Endothelial cell of umbilical vein (primary cell): ENCODE data around the gene WDR43. TPM values are rescaled to one million over a fixed set of nuclear protein-coding genes. Genes with fewer than 3 reads are reported as not detected.

Experiments
- BruUV-seq: library from RNA; stranded (reverse); fragments of 400-500 nt; replicated peaks from 2 replicates; lab custom pipeline; 2021; lab: Mats Ljungman, UMichigan
- CTCF ChIA-PET: fragments of 300-600, 350-600 bp; sonication (Branson Sonifier 250); formaldehyde crosslinking; loops from one replicate; lab custom pipeline; 2021; ENCODE audit warnings: antibody characterized with exemption, inconsistent platforms; lab: Charles Lee
- POLR2A ChIA-PET: fragments of 300-600, 350-600 bp; sonication (Branson Sonifier 250); formaldehyde crosslinking; loops from one replicate; lab custom pipeline; 2021; ENCODE audit warnings: antibody characterized with exemption, inconsistent platforms; lab: Charles Lee
- DNase-seq: peaks from one replicate; pipeline ENCODE4 v3.0.0-alpha.2; 2011; ENCODE audit warnings: low read depth, low spot score
- FAIRE-seq: peaks from 2 replicates; lab custom pipeline; 2011; peaks lifted over from hg19 to GRCh38; lab: Jason Lieb, UNC
- H2AFZ ChIP-seq: 2 replicates; pipeline ENCODE4 v1.6.0; 2012; ENCODE audit warnings: low read depth, low read length, control low read depth, inconsistent platforms
- H3K27ac ChIP-seq: 2 replicates; pipeline ENCODE4 v1.5.1; 2011; ENCODE audit warnings: low read depth, mild to moderate bottlenecking, control low read depth, low read length, moderate library complexity; ENCODE audit not compliant: insufficient read depth
- H3K27me3 ChIP-seq, 2 experiments: 2 replicates each; pipeline versions ENCODE4 v1.6.0 to v1.6.1; 2011; ENCODE audit warnings: low read length in 2 of 2, mixed read lengths in 1 of 2; ENCODE audit not compliant: control insufficient read depth in 2 of 2, insufficient read depth in 2 of 2
- H3K36me3 ChIP-seq, 2 experiments: 2 replicates in 1 of 2; 3 replicates in 1 of 2; pipeline ENCODE4 v1.5.1; 2011; ENCODE audit warnings: low read length in 2 of 2, mild to moderate bottlenecking in 1 of 2, moderate library complexity in 1 of 2; ENCODE audit not compliant: control insufficient read depth in 2 of 2, insufficient read depth in 2 of 2; ENCODE audit errors: extremely low read depth in 1 of 2
- H3K4me1 ChIP-seq: 3 replicates; pipeline ENCODE4 v1.5.1; 2011; ENCODE audit warnings: mild to moderate bottlenecking, low read length; ENCODE audit not compliant: control insufficient read depth, insufficient read depth; ENCODE audit errors: extremely low read depth
- H3K4me2 ChIP-seq: 2 replicates; pipeline ENCODE4 v1.6.1; 2011; ENCODE audit warnings: low read length, control low read depth, mixed read lengths; ENCODE audit not compliant: insufficient read depth
- H3K4me3 ChIP-seq, 3 experiments: fragments of 200-600 bp in 1 of 3; sonication (generic), shearing (Covaris generic) in 1 of 3; replicated peaks in 1 of 3; 2 replicates each; pipeline ENCODE4 v1.5.1; 2011 to 2016; ENCODE audit warnings: control low read depth in 3 of 3, low read length in 3 of 3, mild to moderate bottlenecking in 2 of 3, inconsistent platforms in 1 of 3, low read depth in 1 of 3, moderate library complexity in 1 of 3; ENCODE audit not compliant: insufficient read depth in 1 of 3
- H3K79me2 ChIP-seq: 2 replicates; pipeline ENCODE4 v1.6.0; 2012; ENCODE audit warnings: low read length, inconsistent platforms; ENCODE audit not compliant: control insufficient read depth, insufficient read depth
- H3K9ac ChIP-seq: replicated peaks from 2 replicates; pipeline ENCODE3; 2011; ENCODE audit warnings: low read length, control low read depth; ENCODE audit not compliant: insufficient read depth; ENCODE audit errors: extremely low read depth
- H3K9me1 ChIP-seq: replicated peaks from 3 replicates; pipeline ENCODE4 v1.6.0; 2011; ENCODE audit warnings: mild to moderate bottlenecking, low read length; ENCODE audit not compliant: control insufficient read depth, insufficient read depth; ENCODE audit errors: extremely low read depth
- H3K9me3 ChIP-seq: replicated peaks from 2 replicates; pipeline ENCODE4 v1.5.1; 2012; ENCODE audit warnings: low read length, inconsistent platforms; ENCODE audit not compliant: control insufficient read depth, insufficient read depth
- H4K20me1 ChIP-seq: replicated peaks from 2 replicates; pipeline ENCODE3; 2011; ENCODE audit warnings: mild to moderate bottlenecking, low read length; ENCODE audit not compliant: control insufficient read depth, insufficient read depth; ENCODE audit errors: extremely low read depth
- CTCF ChIP-seq, 2 donors: IDR thresholded peaks; 1 replicate in 1 of 2; 2 replicates in 1 of 2; pipeline ENCODE4 v1.5.1; 2011; ENCODE audit warnings: low read length in 2 of 2, mild to moderate bottlenecking in 2 of 2, moderate library complexity in 2 of 2, control low read depth in 1 of 2, inconsistent platforms in 1 of 2, low read depth in 1 of 2; ENCODE audit not compliant: insufficient read depth in 1 of 2; ENCODE audit errors: extremely low read depth in 1 of 2
- EZH2 ChIP-seq: IDR thresholded peaks from 2 replicates; pipeline ENCODE4 v1.6.1; 2012; ENCODE audit warnings: borderline replicate concordance, low read depth, mild to moderate bottlenecking, moderate library complexity, low read length, inconsistent platforms; ENCODE audit not compliant: severe bottlenecking
- FOS ChIP-seq: IDR thresholded peaks from 2 replicates; pipeline ENCODE4 v1.6.1; 2011; ENCODE audit warnings: mild to moderate bottlenecking, low read length, moderate library complexity, borderline replicate concordance; ENCODE audit not compliant: insufficient read depth
- GATA2 ChIP-seq: IDR thresholded peaks from 2 replicates; pipeline ENCODE4 v1.7.0; 2011; ENCODE audit warnings: low read depth, mild to moderate bottlenecking, moderate library complexity, mixed read lengths, low read length; ENCODE audit not compliant: insufficient read length, insufficient read depth
- JUN ChIP-seq: IDR thresholded peaks from 2 replicates; pipeline ENCODE4 v1.6.1; 2011; ENCODE audit warnings: borderline replicate concordance, low read depth; ENCODE audit not compliant: insufficient read length, insufficient read depth
- MAX ChIP-seq: IDR thresholded peaks from 2 replicates; pipeline ENCODE4 v1.6.1; 2011; ENCODE audit not compliant: insufficient read depth, insufficient read length
- MYC ChIP-seq: IDR thresholded peaks from one replicate; pipeline ENCODE4 v1.6.1; 2011; ENCODE audit warnings: mild to moderate bottlenecking, low read depth, low read length
- POLR2A ChIP-seq: IDR thresholded peaks from 2 replicates; pipeline ENCODE4 v1.6.1; 2012; ENCODE audit warnings: low read depth, mild to moderate bottlenecking, control low read depth, low read length
- POLR2AphosphoS5 ChIP-seq: IDR thresholded peaks from 2 replicates; pipeline ENCODE4 v1.6.1; 2012; ENCODE audit warnings: low read depth, mild to moderate bottlenecking, control low read depth, low read length, moderate library complexity; ENCODE audit not compliant: insufficient read depth
- dilution Hi-C: fragments of 300-500 bp; cut with MboI; formaldehyde crosslinking; loops from one replicate; pipeline ENCODE4 v1.15.0; 2019; ENCODE audit warnings: low sequenced_read_pairs; ENCODE audit not compliant: extremely low pct_ligation_motif_present
- intact Hi-C: fragments of 100-400 bp; cut with micrococcal nuclease; formaldehyde crosslinking; loops from one replicate; pipeline ENCODE4 v1.10.0; 2022
- polyA plus RNA-seq, 4 experiments: library from polyadenylated mRNA; depleted of rRNA in 3 of 4; stranded (reverse) in 3 of 4; unstranded in 1 of 4; fragments of >200 nt; gene quantifications; 2 replicates each; pipeline versions ENCODE4 v1.2.1 to v1.2.3, GENCODE V29; 2011 to 2012; ENCODE audit warnings: missing spikeins in 1 of 4
- total RNA-seq: library from RNA; stranded (reverse); gene quantifications from 2 replicates; pipeline ENCODE4 v1.2.3, GENCODE V29; 2021

The WDR43 gene
- total and polyA plus RNA-seq, 2 donors (not counting 3 experiments of a cell fraction or from before 2014, with no cell fraction given), result 23.7 to 60.6 TPM

- H3K9ac ChIP-seq, result no peak overlapping the region
- peaks cover 99% of the 10 kb centered on the region for H3K79me2 ChIP-seq
- no peak overlapping the region for H3K4me3 ChIP-seq
- BruUV-seq, result no TSS peak
- no peaks in the 10 kb centered on the region for H3K9me1 ChIP-seq
- intact Hi-C loops, result no loop called here
- TF ChIP-seq JUN, result no peak
- no peak for TF ChIP-seq CTCF (IDR thresholded peaks at IDR 0.05; ENCODE audit: extremely low read depth in 1 of 2, insufficient read depth in 1 of 2, low read depth in 1 of 2, low read length in 2 of 2)
- TF ChIP-seq POLR2AphosphoS5, result no peak
- no peak for TF ChIP-seq EZH2
- TF ChIP-seq GATA2, result no peak
- no peak for TF ChIP-seq MYC
- TF ChIP-seq MAX, result no peak
- no peak for TF ChIP-seq FOS
- TF ChIP-seq POLR2A, result no peak
- H3K4me2 ChIP-seq, result no peak overlapping the region
- H3K9me3 ChIP-seq, result no peaks in the 10 kb centered on the region
- dilution Hi-C loops, result no loop called here
- DNase-seq (no peak), FAIRE-seq (no peak)
- ChIA-PET CTCF (interaction anchor here (0.7 to 1.5 kb wide), 3 partner anchors 9 to 21 kb away, joined by 3 to 4 read pairs (median 3); no protein-coding TSS in a partner anchor), POLR2A (no interaction called here)
- H3K27ac ChIP-seq, result no peak overlapping the region
- no peaks in the 10 kb centered on the region for H3K27me3 ChIP-seq
- H2AFZ ChIP-seq, result no peak overlapping the region
- peaks cover 29% of the 10 kb centered on the region for H4K20me1 ChIP-seq
- H3K36me3 ChIP-seq, result peaks cover 8 to 25% of the 10 kb centered on the region in 2 experiments
- peaks cover 21% of the 10 kb centered on the region for H3K4me1 ChIP-seq
Observed at GRCh38 chr2:28901202-28901601, 6.7 kb downstream of the WDR43 start.
